ENCODE results near the gene YOD1. TPM values are rescaled to one million over a fixed set of nuclear protein-coding genes. Genes with fewer than 3 reads are reported as not detected.

The YOD1 gene
- total and polyA plus RNA-seq, 10 of the 15 experiments (the other 5 are each of a cell fraction or from before 2014, with no cell fraction given) = 2.1 to 7.9 (median 5.0) TPM

DNA sequence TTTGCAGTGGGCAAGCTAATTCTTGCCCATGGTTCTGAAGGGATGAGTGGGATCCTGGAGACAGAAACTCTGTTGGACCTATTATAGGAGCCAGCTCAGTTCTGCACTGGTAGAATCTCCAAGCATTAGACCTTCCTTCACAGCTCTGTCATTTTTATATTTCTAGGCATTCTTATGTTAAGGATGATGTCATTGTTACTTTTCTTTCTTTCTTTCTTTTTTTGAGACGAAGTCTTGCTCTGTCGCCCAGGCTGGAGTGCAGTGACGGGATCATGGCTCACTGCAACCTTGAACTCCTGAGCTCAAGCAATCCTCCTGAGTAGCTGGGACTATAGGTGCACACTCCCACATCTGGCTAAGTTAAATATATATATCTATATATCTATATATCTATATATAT is 9.6 kb upstream of the YOD1 start:
- no peaks in the 10 kb centered on the region for H3K9me3 ChIP-seq (replicated peaks; ENCODE audit: control insufficient read depth, insufficient read depth, low read length)
- H3K27me3 ChIP-seq (replicated peaks in 1 of 2; ENCODE audit: control insufficient read depth in 2 of 2, insufficient read depth in 2 of 2, low read length in 1 of 2) = no peaks in the 10 kb centered on the region
- intact Hi-C loops (cut with micrococcal nuclease; ENCODE audit: unreplicated experiment) (no loop called here), in situ Hi-C loops (cut with MboI) (no loop called here)
- no peaks in the 10 kb centered on the region for H3K79me2 ChIP-seq (ENCODE audit: control insufficient read depth, insufficient read depth, low read length)
- no peak overlapping the region for H3K9ac ChIP-seq (ENCODE audit: control insufficient read depth, insufficient read depth, low read length)
- no peaks in the 10 kb centered on the region for H4K20me1 ChIP-seq (ENCODE audit: control insufficient read depth, insufficient read depth)
- no peaks in the 10 kb centered on the region for H3K4me1 ChIP-seq (ENCODE audit: control insufficient read depth, insufficient read depth, low read length)
- SMC1A ChIA-PET (ENCODE audit: uncharacterized antibody, unreplicated experiment) = interaction anchor here (1.0 to 1.2 kb wide), 3 partner anchors 9 to 86 kb away, joined by 3 read pairs; no protein-coding TSS in a partner anchor
- H3K27ac ChIP-seq (ENCODE audit: control insufficient read depth, insufficient read depth) = no peak overlapping the region
- H3K4me3 ChIP-seq = no peak overlapping the region
- no peaks in the 10 kb centered on the region for H3K36me3 ChIP-seq (ENCODE audit: control insufficient read depth in 2 of 2, insufficient read depth in 2 of 2, low read length in 1 of 2)
- DNase-seq (ENCODE audit: low read depth, low spot score) = no peak
- no peak for ATAC-seq
- FAIRE-seq = no peak
- WGBS (ENCODE audit: insufficient coverage, insufficient replicate concordance, low lambda C conversion rate, missing lambda C conversion rate) = 68% methylated on average over 3 of the region's 3 CpGs
- CTCF ChIA-PET = interaction anchor here (0.9 to 3.7 kb wide), 4 partner anchors 8 to 15 kb away, joined by 3 to 15 read pairs (median 4); no protein-coding TSS in a partner anchor
- no peak overlapping the region for H3K4me2 ChIP-seq (ENCODE audit: control insufficient read depth, insufficient read depth)
- RAD21 ChIA-PET (ENCODE audit: unreplicated experiment) = no interaction called here
- POLR2A ChIA-PET = no interaction called here
- BruUV-seq (replicated peaks) = no TSS peak
- no peak overlapping the region for H2AFZ ChIP-seq (ENCODE audit: control insufficient read depth, low read depth, low read length)
- TF ChIP-seq ATF7 (IDR thresholded peaks at IDR 0.05; ENCODE audit: low read depth) (peak; percentile 58), GABPA (IDR thresholded peaks at IDR 0.05; ENCODE audit: low read depth) (no peak)

DNA sequence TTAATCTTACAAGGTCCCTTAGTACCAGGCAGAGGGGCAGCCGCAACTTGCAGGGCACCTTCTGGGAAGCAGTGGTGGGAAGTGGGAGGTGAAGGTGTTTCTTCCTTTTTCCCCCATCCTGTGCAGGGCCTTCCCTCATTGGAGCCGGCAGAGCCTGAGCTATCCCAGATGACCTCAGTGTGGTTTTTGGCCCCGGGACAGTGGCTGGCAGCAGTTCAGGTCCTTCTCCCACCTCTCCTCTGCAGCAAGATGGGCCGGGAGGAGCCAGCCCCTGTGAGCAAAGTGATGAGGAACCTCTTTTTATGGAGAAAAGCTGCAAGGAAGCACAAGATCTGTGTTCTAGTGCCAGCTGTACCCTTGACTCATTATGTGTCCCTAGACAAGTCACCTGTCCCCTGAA is 8.9 kb upstream of the YOD1 start:
- intact Hi-C loops (cut with micrococcal nuclease; ENCODE audit: unreplicated experiment) = no loop called here
- ChIA-PET RAD21 (ENCODE audit: unreplicated experiment) (no interaction called here), CTCF (interaction anchor here (0.9 to 3.7 kb wide), 4 partner anchors 9 to 16 kb away, joined by 3 to 15 read pairs (median 4); no protein-coding TSS in a partner anchor)

More for the DNA sequence above, 8.9 kb upstream of the YOD1 start:
- H4K20me1 ChIP-seq (ENCODE audit: control insufficient read depth, insufficient read depth) = no peaks in the 10 kb centered on the region
- in situ Hi-C loops (cut with MboI) = no loop called here
- SMC1A ChIA-PET (ENCODE audit: uncharacterized antibody, unreplicated experiment) = interaction anchor here (1.0 to 1.2 kb wide), 2 partner anchors 14 to 86 kb away, joined by 3 read pairs; no protein-coding TSS in a partner anchor
- DNase-seq (ENCODE audit: low read depth, low spot score) = no peak
- no peak overlapping the region for H2AFZ ChIP-seq (ENCODE audit: control insufficient read depth, low read depth, low read length)
- POLR2A ChIA-PET = no interaction called here
- no peak overlapping the region for H3K4me2 ChIP-seq (ENCODE audit: control insufficient read depth, insufficient read depth)
- TF ChIP-seq, protein P1, sequence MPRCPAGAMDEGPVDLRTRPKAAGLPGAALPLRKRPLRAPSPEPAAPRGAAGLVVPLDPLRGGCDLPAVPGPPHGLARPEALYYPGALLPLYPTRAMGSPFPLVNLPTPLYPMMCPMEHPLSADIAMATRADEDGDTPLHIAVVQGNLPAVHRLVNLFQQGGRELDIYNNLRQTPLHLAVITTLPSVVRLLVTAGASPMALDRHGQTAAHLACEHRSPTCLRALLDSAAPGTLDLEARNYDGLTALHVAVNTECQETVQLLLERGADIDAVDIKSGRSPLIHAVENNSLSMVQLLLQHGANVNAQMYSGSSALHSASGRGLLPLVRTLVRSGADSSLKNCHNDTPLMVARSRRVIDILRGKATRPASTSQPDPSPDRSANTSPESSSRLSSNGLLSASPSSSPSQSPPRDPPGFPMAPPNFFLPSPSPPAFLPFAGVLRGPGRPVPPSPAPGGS (IDR thresholded peaks at IDR 0.05; ENCODE audit: borderline replicate concordance, insufficient read depth, low read depth, low read length, poor library complexity, severe bottlenecking) = no peak
- TF ChIP-seq, protein P2, sequence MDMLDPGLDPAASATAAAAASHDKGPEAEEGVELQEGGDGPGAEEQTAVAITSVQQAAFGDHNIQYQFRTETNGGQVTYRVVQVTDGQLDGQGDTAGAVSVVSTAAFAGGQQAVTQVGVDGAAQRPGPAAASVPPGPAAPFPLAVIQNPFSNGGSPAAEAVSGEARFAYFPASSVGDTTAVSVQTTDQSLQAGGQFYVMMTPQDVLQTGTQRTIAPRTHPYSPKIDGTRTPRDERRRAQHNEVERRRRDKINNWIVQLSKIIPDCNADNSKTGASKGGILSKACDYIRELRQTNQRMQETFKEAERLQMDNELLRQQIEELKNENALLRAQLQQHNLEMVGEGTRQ (IDR thresholded peaks at IDR 0.05; ENCODE audit: borderline replicate concordance, low read depth, low read length) = no peak
- TF ChIP-seq NFYA (IDR thresholded peaks at IDR 0.05; ENCODE audit: borderline replicate concordance, low read depth, low read length) = no peak
- TF ChIP-seq TCF3 (IDR thresholded peaks at IDR 0.05; ENCODE audit: borderline replicate concordance, insufficient read depth, low read depth, low read length) = no peak
- TF ChIP-seq GATAD2B (conservative IDR thresholded peaks at IDR 0.05; ENCODE audit: low read depth) = no peak
- no peak for TF ChIP-seq RAD21 (IDR thresholded peaks at IDR 0.05; ENCODE audit: insufficient read depth, low read depth, low read length)
- TF ChIP-seq CREM (IDR thresholded peaks at IDR 0.05; ENCODE audit: low read depth) = no peak
- TF ChIP-seq, protein P3, sequence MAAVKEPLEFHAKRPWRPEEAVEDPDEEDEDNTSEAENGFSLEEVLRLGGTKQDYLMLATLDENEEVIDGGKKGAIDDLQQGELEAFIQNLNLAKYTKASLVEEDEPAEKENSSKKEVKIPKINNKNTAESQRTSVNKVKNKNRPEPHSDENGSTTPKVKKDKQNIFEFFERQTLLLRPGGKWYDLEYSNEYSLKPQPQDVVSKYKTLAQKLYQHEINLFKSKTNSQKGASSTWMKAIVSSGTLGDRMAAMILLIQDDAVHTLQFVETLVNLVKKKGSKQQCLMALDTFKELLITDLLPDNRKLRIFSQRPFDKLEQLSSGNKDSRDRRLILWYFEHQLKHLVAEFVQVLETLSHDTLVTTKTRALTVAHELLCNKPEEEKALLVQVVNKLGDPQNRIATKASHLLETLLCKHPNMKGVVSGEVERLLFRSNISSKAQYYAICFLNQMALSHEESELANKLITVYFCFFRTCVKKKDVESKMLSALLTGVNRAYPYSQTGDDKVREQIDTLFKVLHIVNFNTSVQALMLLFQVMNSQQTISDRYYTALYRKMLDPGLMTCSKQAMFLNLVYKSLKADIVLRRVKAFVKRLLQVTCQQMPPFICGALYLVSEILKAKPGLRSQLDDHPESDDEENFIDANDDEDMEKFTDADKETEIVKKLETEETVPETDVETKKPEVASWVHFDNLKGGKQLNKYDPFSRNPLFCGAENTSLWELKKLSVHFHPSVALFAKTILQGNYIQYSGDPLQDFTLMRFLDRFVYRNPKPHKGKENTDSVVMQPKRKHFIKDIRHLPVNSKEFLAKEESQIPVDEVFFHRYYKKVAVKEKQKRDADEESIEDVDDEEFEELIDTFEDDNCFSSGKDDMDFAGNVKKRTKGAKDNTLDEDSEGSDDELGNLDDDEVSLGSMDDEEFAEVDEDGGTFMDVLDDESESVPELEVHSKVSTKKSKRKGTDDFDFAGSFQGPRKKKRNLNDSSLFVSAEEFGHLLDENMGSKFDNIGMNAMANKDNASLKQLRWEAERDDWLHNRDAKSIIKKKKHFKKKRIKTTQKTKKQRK (IDR thresholded peaks at IDR 0.05; ENCODE audit: low read depth, low read length) = no peak
- no peaks in the 10 kb centered on the region for H3K9me3 ChIP-seq (replicated peaks; ENCODE audit: control insufficient read depth, insufficient read depth, low read length)
- 66% methylated on average over 4 of the region's 4 CpGs for WGBS (ENCODE audit: insufficient coverage, insufficient replicate concordance, low lambda C conversion rate, missing lambda C conversion rate)
- no peaks in the 10 kb centered on the region for H3K79me2 ChIP-seq (ENCODE audit: control insufficient read depth, insufficient read depth, low read length)
- no TSS peak for BruUV-seq (replicated peaks)
- no peaks in the 10 kb centered on the region for H3K27me3 ChIP-seq (replicated peaks in 1 of 2; ENCODE audit: control insufficient read depth in 2 of 2, insufficient read depth in 2 of 2, low read length in 1 of 2)
- no peak for ATAC-seq
- no peak overlapping the region for H3K9ac ChIP-seq (ENCODE audit: control insufficient read depth, insufficient read depth, low read length)
- no peak overlapping the region for H3K27ac ChIP-seq (ENCODE audit: control insufficient read depth, insufficient read depth)
- no peaks in the 10 kb centered on the region for H3K4me1 ChIP-seq (ENCODE audit: control insufficient read depth, insufficient read depth, low read length)
- no peak overlapping the region for H3K4me3 ChIP-seq
- H3K36me3 ChIP-seq (ENCODE audit: control insufficient read depth in 2 of 2, insufficient read depth in 2 of 2, low read length in 1 of 2) = no peaks in the 10 kb centered on the region
- no peak for FAIRE-seq
